GM23338 (cell line): ENCODE measurements around the gene FRMD4A.

Source experiments
- CREB1 ChIP-seq: fragments of 250-450 bp; sonication (Bioruptor Pico); IDR thresholded peaks from 2 replicates; pipeline ENCODE4 v1.5.0; 2020; ENCODE audit warnings: low read depth, mild to moderate bottlenecking, moderate library complexity
- CTCF ChIP-seq, 2 experiments: fragments of 200-600 bp in 1 of 2; sonication (generic) in 1 of 2; conservative IDR thresholded peaks; 2 replicates each; pipeline versions ENCODE4 v1.5.1 to v1.6.1; 2016 to 2017; ENCODE audit warnings: antibody characterized with exemption in 2 of 2, low read depth in 2 of 2, mild to moderate bottlenecking in 2 of 2, moderate library complexity in 1 of 2
- ETS1 ChIP-seq: IDR thresholded peaks from 2 replicates; pipeline ENCODE4 v1.6.1; 2016; ENCODE audit warnings: antibody characterized with exemption
- EZH2 ChIP-seq: fragments of 200-600 bp; sonication (generic); IDR thresholded peaks from one replicate; pipeline ENCODE4 v1.8.0; 2017; ENCODE audit warnings: antibody characterized with exemption, mild to moderate bottlenecking, low read depth; ENCODE audit not compliant: unreplicated experiment
- EZH2phosphoT487 ChIP-seq: fragments of 200-600 bp; sonication (generic); IDR thresholded peaks from one replicate; pipeline ENCODE4 v1.8.1; 2018; ENCODE audit warnings: antibody characterized with exemption; ENCODE audit not compliant: unreplicated experiment
- JUNB ChIP-seq: IDR thresholded peaks from one replicate; pipeline ENCODE4 v1.6.1; 2016; ENCODE audit warnings: antibody characterized with exemption; ENCODE audit not compliant: unreplicated experiment
- POLR2AphosphoS5 ChIP-seq: IDR thresholded peaks from 2 replicates; pipeline ENCODE4 v1.6.1; 2016; ENCODE audit warnings: antibody characterized with exemption, low read depth
- REST ChIP-seq: IDR thresholded peaks from one replicate; pipeline ENCODE4 v1.6.1; 2018; ENCODE audit warnings: antibody characterized with exemption; ENCODE audit not compliant: unreplicated experiment
- STAT1 ChIP-seq: IDR thresholded peaks from one replicate; pipeline ENCODE4 v1.6.1; 2016; ENCODE audit warnings: antibody characterized with exemption; ENCODE audit not compliant: unreplicated experiment
- ZNF114 ChIP-seq: fragments of 250-450 bp; sonication (Bioruptor Pico); IDR thresholded peaks from 2 replicates; pipeline ENCODE4 v1.5.0; 2020; ENCODE audit warnings: mild to moderate bottlenecking, moderate library complexity
- ZNF331 ChIP-seq: fragments of 250-450 bp; sonication (Bioruptor Pico); IDR thresholded peaks from 2 replicates; pipeline ENCODE4 v1.5.0; 2020; ENCODE audit warnings: low read depth, mild to moderate bottlenecking, moderate library complexity
- ZNF462 ChIP-seq: fragments of 250-450 bp; sonication (Bioruptor Pico); IDR thresholded peaks from 2 replicates; pipeline ENCODE4 v1.5.0; 2020; ENCODE audit warnings: mild to moderate bottlenecking, moderate library complexity

- TF ChIP-seq CTCF (conservative IDR thresholded peaks at IDR 0.05; ENCODE audit: low read depth in 2 of 2): no peak
- no peak for TF ChIP-seq REST
- TF ChIP-seq STAT1: no peak
- TF ChIP-seq EZH2: no peak
- TF ChIP-seq EZH2phosphoT487: no peak
- TF ChIP-seq POLR2AphosphoS5: no peak
- no peak for TF ChIP-seq CREB1
- no peak for TF ChIP-seq ETS1
- no peak for TF ChIP-seq ZNF462
- TF ChIP-seq JUNB: no peak
- TF ChIP-seq ZNF114 (CRISPR knock-in tag): no peak
- no peak for TF ChIP-seq ZNF331
These were observed 414.3 kb downstream of the FRMD4A start for GRCh38 chr10:13916384-13916947.
